ENCODE data around the gene SIN3A. TPM values are rescaled to one million over a fixed set of nuclear protein-coding genes. Genes with fewer than 3 reads are reported as not detected.

SIN3A gene
- total and polyA plus RNA-seq, 2 of the 8 experiments (the other 6 are each of a cell fraction or from before 2014, with no cell fraction given): 69.5 to 109 TPM

GRCh38 chr15:75349851-75350588, 101.5 kb downstream of the SIN3A start:
- H2AK5ac ChIP-seq (ENCODE audit: low read depth, low read length): no peak overlapping the region
- H3K9me3 ChIP-seq (ENCODE audit: insufficient read depth in 2 of 2, low read depth in 1 of 2, low read length in 1 of 2): no peaks in the 10 kb centered on the region
- POLR2A ChIA-PET (ENCODE audit: partially characterized antibody): interaction anchor here (2.2 to 8.2 kb wide), 3 partner anchors 11 to 18 kb away, joined by 9 to 69 read pairs (median 25); partner anchors contain the start of gene MAN2C1
- no peak overlapping the region for H3K56ac ChIP-seq (replicated peaks; ENCODE audit: insufficient read length, low read depth, low read length)
- H2BK120ac ChIP-seq (replicated peaks; ENCODE audit: low read depth, low read length): no peak overlapping the region
- no peaks in the 10 kb centered on the region for H3K36me3 ChIP-seq (ENCODE audit: control insufficient read depth in 2 of 4, insufficient read depth in 4 of 4, low read length in 3 of 4)
- H2BK5ac ChIP-seq (ENCODE audit: low read depth, low read length): no peak overlapping the region
- H3K4me3 ChIP-seq (ENCODE audit: extremely low read depth in 1 of 4, insufficient read depth in 2 of 4, low read depth in 3 of 4, low read length in 4 of 4): no peak overlapping the region
- peaks cover 0 to 9% (median 5%) of the 10 kb centered on the region in 4 experiments; a peak in 4 of 7 replicates for H3K4me1 ChIP-seq (replicated peaks in 1 of 4; ENCODE audit: control insufficient read depth in 3 of 4, insufficient read depth in 4 of 4, low read length in 3 of 4)
- no peak overlapping the region for H3K4me2 ChIP-seq (ENCODE audit: insufficient read depth in 1 of 2, low read depth in 2 of 2, low read length in 2 of 2)
- H3K14ac ChIP-seq (ENCODE audit: insufficient read length): no peak overlapping the region
- no peak overlapping the region for H2BK15ac ChIP-seq (ENCODE audit: low read length)
- no peak overlapping the region for H3K4ac ChIP-seq (replicated peaks; ENCODE audit: insufficient read length, low read depth, low read length)
- no peak overlapping the region for H2BK20ac ChIP-seq (ENCODE audit: low read length)
- no peaks in the 10 kb centered on the region for H3K79me2 ChIP-seq (ENCODE audit: control insufficient read depth in 1 of 2, insufficient read depth in 2 of 2, low read length in 2 of 2)
- no peaks in the 10 kb centered on the region; the same call in 1 of the 2 replicates for H3K79me1 ChIP-seq (ENCODE audit: low read depth, low read length)
- H4K5ac ChIP-seq (ENCODE audit: insufficient read length, low read depth, low read length): no peak overlapping the region
- H3K27ac ChIP-seq (ENCODE audit: low read depth, low read length): no peak overlapping the region
- FAIRE-seq (no peak), DNase-seq (ENCODE audit: low read depth in 1 of 2, low spot score in 2 of 2) (no peak)
- CTCF ChIA-PET (ENCODE audit: partially characterized antibody): no interaction called here
- no peak overlapping the region for H3K18ac ChIP-seq (ENCODE audit: extremely low read depth, low read length)
- peaks cover 17% of the 10 kb centered on the region for H3K23me2 ChIP-seq (ENCODE audit: low read depth, low read length)
- no peak overlapping the region for H3K9ac ChIP-seq (replicated peaks in 1 of 4; ENCODE audit: extremely low read depth in 1 of 4, low read depth in 3 of 4, low read length in 3 of 4)
- no peak overlapping the region for H4K91ac ChIP-seq (replicated peaks; ENCODE audit: insufficient read length, low read length)
- WGBS, 2 experiments (ENCODE audit: extremely low coverage in 1 of 2, insufficient coverage in 1 of 2, insufficient read length in 1 of 2, insufficient replicate concordance in 2 of 2, low coverage in 1 of 2, low lambda C conversion rate in 2 of 2, missing lambda C conversion rate in 1 of 2): 88% methylated on average over 9 of the region's 9 CpGs; no CpG with 5 or more reads in 1 of the 2 experiments
- H3K23ac ChIP-seq (ENCODE audit: insufficient read length): no peak overlapping the region
- no peak overlapping the region for H4K8ac ChIP-seq (ENCODE audit: extremely low read depth, insufficient read depth, low read length)
- peaks cover 0 to 31% (median 16%) of the 10 kb centered on the region in 4 experiments; a peak in 5 of 7 replicates for H3K27me3 ChIP-seq (replicated peaks in 1 of 4; ENCODE audit: control insufficient read depth in 3 of 4, extremely low read depth in 1 of 4, insufficient read depth in 3 of 4, low read length in 3 of 4)
- H4K20me1 ChIP-seq (replicated peaks in 1 of 2; ENCODE audit: control insufficient read depth in 1 of 2, insufficient read depth in 2 of 2, low read length in 2 of 2): peaks cover 0 to 7% of the 10 kb centered on the region in 2 experiments
- no peak overlapping the region for H2AFZ ChIP-seq (ENCODE audit: low read length)
- no peak overlapping the region for H2BK12ac ChIP-seq (ENCODE audit: low read depth, low read length)
- TF ChIP-seq USF2 (IDR thresholded peaks at IDR 0.05; ENCODE audit: low read length) (no peak), E2F6 (IDR thresholded peaks at IDR 0.05) (no peak), TAF1 (IDR thresholded peaks at IDR 0.05; ENCODE audit: low read depth, low read length) (no peak), SIRT6 (IDR thresholded peaks at IDR 0.05; ENCODE audit: low read length) (no peak), TAF7 (optimal IDR thresholded peaks at IDR 0.05; ENCODE audit: borderline replicate concordance, low read depth, low read length) (no peak), MAFK (IDR thresholded peaks at IDR 0.05; ENCODE audit: low read depth, low read length) (no peak), TEAD4 (IDR thresholded peaks at IDR 0.05; ENCODE audit: low read depth, low read length) (no peak), MAX (IDR thresholded peaks at IDR 0.05) (no peak), RXRA (IDR thresholded peaks at IDR 0.05; ENCODE audit: insufficient read depth, low read depth, low read length) (no peak)

All from H1 (cell line).